A549 (cell line): ENCODE measurements around the gene MAP3K5.

Experiments used
- EHF ChIP-seq: fragments of 250-450 bp; sonication (Bioruptor Pico); IDR thresholded peaks from 2 replicates; pipeline ENCODE4 v1.5.0; 2020; ENCODE audit warnings: mild to moderate bottlenecking
- MAFK ChIP-seq: fragments of 450-650 bp; IDR thresholded peaks from 2 replicates; pipeline ENCODE4 v1.6.1; 2014; ENCODE audit not compliant: partially characterized antibody

GRCh38 chr6:136611746-136612145 is 180.5 kb downstream of the MAP3K5 start:
- no peak for TF ChIP-seq MAFK
- TF ChIP-seq EHF (CRISPR knock-in tag): no peak
